ENCODE results near the gene ICE1.

ICE1 gene

DNA sequence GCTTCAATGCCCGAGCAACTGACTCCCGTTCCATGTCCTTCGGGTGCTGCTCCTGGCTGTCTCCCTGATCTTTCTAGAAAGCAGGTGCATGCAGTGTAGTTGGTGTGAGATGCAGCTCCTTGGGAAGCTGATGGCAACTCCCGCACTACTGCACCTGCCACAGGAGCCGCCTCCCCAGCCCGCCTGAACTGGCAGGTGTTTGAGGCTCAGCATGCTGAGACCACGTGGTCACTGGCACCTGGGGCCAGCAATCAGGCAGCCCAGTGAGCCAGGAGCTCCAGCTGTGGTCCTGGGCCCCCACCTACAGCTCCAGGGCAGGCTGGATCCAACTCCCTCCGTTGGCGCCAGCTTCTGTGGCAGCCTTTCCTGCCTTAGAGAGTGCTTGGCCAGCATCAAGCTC lies 111.5 kb downstream of the ICE1 start:
- no peak for DNase-seq (ENCODE audit: low read depth)
- H3K4me3 ChIP-seq (ENCODE audit: low read length) = no peak overlapping the region
- TF ChIP-seq, protein P1, sequence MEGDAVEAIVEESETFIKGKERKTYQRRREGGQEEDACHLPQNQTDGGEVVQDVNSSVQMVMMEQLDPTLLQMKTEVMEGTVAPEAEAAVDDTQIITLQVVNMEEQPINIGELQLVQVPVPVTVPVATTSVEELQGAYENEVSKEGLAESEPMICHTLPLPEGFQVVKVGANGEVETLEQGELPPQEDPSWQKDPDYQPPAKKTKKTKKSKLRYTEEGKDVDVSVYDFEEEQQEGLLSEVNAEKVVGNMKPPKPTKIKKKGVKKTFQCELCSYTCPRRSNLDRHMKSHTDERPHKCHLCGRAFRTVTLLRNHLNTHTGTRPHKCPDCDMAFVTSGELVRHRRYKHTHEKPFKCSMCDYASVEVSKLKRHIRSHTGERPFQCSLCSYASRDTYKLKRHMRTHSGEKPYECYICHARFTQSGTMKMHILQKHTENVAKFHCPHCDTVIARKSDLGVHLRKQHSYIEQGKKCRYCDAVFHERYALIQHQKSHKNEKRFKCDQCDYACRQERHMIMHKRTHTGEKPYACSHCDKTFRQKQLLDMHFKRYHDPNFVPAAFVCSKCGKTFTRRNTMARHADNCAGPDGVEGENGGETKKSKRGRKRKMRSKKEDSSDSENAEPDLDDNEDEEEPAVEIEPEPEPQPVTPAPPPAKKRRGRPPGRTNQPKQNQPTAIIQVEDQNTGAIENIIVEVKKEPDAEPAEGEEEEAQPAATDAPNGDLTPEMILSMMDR (IDR thresholded peaks at IDR 0.05; ENCODE audit: insufficient read depth, low read depth, low read length, missing control alignments) = no peak

DNA sequence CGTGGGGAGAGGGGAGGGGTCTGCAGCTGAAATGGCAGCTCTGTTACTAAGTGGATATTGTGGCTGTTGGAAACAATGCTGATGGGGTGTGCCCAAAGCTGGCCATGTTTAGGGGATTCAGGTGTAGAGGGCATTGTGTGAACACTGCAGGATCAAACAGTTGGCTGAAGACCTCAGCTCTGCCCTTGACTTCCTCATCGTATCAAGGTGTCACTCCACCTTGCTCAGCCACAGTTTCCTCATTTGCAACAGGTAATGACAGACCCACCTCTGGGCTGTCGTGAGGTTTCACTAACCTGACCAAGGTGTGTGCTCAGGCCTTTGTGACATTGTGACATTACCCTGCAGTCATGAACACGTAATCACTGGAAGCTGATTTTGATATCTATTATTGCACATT lies 111.9 kb downstream of the ICE1 start:
- H3K4me3 ChIP-seq (ENCODE audit: low read length) = no peak overlapping the region
- TF ChIP-seq, protein P1 (IDR thresholded peaks at IDR 0.05; ENCODE audit: insufficient read depth, low read depth, low read length, missing control alignments) = no peak
- no peak for DNase-seq (ENCODE audit: low read depth)

DNA sequence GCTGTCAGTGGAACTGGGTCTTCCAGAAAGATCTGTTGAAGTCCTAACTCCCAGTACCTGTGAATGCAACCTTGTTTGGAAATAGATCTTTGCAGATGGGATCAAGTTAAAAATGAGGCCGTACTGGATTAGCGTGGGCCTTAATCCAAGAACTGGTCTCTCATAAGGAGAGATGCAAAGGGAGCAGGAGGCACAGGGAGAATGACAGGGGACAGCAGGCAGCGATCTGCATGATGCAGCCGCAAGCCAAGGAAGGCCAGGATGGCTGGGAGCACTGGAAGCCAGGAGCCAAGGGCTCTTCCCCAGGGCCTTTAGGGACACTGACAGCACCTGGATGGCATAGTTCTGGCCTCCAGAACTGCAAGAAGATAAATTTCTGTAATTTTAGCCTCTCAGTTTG lies 114.4 kb downstream of the ICE1 start:
- TF ChIP-seq, protein P1 (IDR thresholded peaks at IDR 0.05; ENCODE audit: insufficient read depth, low read depth, low read length, missing control alignments) = no peak
- DNase-seq (ENCODE audit: low read depth) = no peak
- no peak overlapping the region for H3K4me3 ChIP-seq (ENCODE audit: low read length)

DNA sequence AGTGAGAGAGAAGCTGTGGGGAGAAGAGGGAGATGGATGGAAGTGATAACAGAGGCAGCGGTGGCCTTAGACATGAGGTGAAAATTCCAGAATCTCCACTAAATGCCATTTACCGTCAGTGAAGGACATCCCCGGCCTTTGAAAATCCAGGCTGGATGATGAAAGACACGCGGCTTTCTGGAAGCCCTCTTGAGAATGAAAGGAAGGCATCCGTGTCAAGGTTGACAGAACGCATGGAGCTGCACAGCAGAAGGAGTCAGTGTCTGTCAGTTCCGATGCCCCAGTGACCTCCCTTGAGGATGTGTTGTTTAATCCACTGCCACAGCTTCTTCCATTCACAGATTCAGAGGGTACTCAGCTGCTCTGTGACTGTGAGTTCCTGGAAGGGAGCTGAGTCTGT lies 114.9 kb downstream of the ICE1 start:
- TF ChIP-seq, protein P1 (IDR thresholded peaks at IDR 0.05; ENCODE audit: insufficient read depth, low read depth, low read length, missing control alignments) = no peak
- DNase-seq (ENCODE audit: low read depth) = no peak
- no peak overlapping the region for H3K4me3 ChIP-seq (ENCODE audit: low read length)

DNA sequence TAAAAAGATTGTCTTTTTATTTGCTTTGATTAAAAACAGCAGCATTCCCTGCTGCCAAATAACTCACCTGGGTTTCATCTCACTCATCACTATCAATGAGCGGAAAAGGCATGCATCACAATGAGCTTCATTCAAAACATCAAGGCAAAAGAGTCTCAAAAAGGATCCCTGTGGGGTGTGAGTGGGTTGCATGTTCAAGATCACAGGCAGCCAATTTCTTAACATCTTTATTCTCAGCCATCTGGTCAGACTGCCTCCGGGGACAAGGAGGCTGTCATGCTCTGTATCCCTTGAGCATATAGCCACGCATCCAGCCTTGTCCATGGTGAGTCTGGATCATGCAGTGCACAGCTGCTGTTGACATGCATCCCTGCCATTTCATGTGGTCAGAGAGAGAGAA lies 117.1 kb downstream of the ICE1 start:
- TF ChIP-seq, protein P1 (IDR thresholded peaks at IDR 0.05; ENCODE audit: insufficient read depth, low read depth, low read length, missing control alignments) = no peak
- DNase-seq (ENCODE audit: low read depth) = no peak
- H3K4me3 ChIP-seq (ENCODE audit: low read length) = no peak overlapping the region

Data from epithelial cell of esophagus (primary cell).